ENCODE measurements around the gene ZSCAN2.
A peak's percentile ranks its signal among the peaks of the same experiment; 100 is the strongest.

Gene ZSCAN2

DNA sequence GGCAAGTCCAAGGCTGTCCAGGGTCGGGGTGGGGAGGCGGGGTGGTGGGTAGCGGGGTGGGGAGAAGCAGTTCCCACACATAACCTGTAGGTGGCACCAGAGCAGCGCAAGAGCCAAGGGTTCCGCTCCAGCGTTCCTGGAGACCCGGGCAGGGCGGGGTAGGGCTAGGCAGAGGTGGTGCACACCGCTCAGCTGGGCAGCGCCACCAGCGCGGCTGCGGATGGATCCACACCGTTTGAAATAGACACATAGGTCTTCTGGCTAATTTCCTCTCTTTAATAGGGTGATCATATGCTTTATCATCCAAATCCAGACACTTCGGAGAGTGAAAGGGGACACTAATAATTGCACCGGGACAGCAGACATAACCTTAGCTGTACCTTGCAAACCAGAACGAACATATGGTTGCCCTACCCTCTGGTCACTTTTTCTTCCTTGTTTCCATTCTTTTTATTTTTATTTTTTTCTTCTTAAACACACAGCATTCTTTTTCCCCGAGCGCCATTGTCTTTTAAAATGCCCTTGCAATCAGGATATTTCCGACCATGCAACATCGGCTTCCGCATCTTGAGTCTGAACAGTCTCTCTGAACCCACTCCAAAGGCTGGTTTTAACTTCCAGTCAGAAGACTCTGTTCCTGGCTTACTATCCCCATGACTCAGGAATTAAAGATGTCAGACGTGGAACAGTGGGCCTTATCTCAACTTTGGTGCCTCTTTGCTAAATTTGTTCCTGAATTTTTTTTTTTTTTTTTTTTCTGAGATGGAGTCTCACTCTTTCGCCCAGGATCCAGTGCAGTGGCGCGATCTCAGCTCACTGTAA, 12.5 kb upstream of the ZSCAN2 start:
- Histone ChIP-seq H3K4me1 (ENCODE audit: control insufficient read depth in 1 of 2, insufficient read depth in 1 of 2, low read depth in 1 of 2, low read length in 1 of 2) (peaks cover 6 to 9% of the 10 kb centered on the region in 2 experiments), H3K4me3 (ENCODE audit: low read depth in 1 of 2, low read length in 1 of 2) (peak overlapping the region; percentile 56 to 59), H3K27ac (no peak overlapping the region), H3K9me3 (no peaks in the 10 kb centered on the region), H3K36me3 (no peaks in the 10 kb centered on the region), H3K27me3 (no peaks in the 10 kb centered on the region)
- peak; percentile 97 for TF ChIP-seq CTCF (IDR thresholded peaks at IDR 0.05)

DNA sequence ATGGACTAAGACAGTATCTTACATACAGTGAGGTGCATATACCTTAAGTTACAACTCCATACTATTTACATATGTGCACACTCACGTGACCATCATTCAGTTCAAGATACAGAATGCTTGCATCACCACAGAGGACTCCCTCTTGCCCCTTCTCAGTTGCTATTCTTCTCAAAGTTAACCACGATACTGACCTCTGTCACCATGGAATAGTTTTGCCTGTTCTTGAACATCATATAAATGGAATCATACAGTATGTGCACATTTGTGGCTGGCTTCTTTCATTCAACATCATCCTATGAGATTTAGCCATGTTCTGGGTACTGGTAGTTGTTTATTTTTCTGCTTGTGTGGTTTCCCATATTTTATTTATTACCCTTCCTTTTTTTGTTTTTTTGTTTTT, 10.4 kb upstream of the ZSCAN2 start:
- Histone ChIP-seq H3K27ac (no peak overlapping the region), H3K9me3 (no peaks in the 10 kb centered on the region), H3K4me3 (ENCODE audit: low read depth in 1 of 2, low read length in 1 of 2) (no peak overlapping the region), H3K36me3 (no peaks in the 10 kb centered on the region), H3K27me3 (no peaks in the 10 kb centered on the region), H3K4me1 (ENCODE audit: control insufficient read depth in 1 of 2, insufficient read depth in 1 of 2, low read depth in 1 of 2, low read length in 1 of 2) (peaks cover 18 to 19% of the 10 kb centered on the region in 2 experiments)
- no peak for TF ChIP-seq CTCF (IDR thresholded peaks at IDR 0.05)

GRCh38 chr15:84591815-84592214, 9.0 kb upstream of the ZSCAN2 start:
- H3K4me3 ChIP-seq (ENCODE audit: low read depth in 1 of 2, low read length in 1 of 2), result no peak overlapping the region
- H3K9me3 ChIP-seq, result no peaks in the 10 kb centered on the region
- H3K36me3 ChIP-seq, result no peaks in the 10 kb centered on the region
- TF ChIP-seq CTCF (IDR thresholded peaks at IDR 0.05), result no peak
- H3K27me3 ChIP-seq, result no peaks in the 10 kb centered on the region
- H3K4me1 ChIP-seq (ENCODE audit: control insufficient read depth in 1 of 2, insufficient read depth in 1 of 2, low read depth in 1 of 2, low read length in 1 of 2), result peaks cover 28 to 30% of the 10 kb centered on the region in 2 experiments
- no peak overlapping the region for H3K27ac ChIP-seq

DNA sequence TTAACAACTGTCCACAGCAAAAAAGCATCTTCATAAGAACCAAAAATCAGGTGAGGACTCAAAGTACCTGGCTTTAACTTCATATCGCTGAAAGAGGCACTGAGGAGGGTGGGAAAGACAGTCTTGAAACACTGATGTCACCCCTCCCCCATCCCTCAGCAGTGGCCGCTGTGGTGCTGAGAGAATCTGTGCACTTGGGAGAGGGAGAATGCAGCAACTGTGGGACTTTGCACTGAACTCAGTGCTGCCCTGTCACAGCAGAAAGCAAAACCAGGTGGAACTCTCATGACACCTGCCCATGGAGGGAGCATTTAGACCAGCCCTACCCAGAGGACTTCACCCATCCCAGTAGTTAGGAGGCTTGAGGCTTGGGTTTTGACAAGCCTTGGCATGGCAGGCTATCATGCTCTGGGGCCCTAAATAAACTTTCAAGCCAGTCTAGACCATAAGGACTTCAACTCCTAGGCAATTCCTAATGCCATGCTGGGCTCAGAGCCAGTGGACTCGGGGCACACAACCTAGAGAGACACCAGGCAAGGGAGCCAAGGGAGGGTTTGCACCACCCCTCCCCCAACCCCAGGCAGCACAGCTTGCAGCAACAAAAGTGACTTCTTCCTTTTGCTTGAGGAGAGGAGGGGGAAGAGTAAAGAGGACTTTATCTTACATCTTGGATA, 6.1 kb upstream of the ZSCAN2 start:
- Histone ChIP-seq H3K27me3 (no peaks in the 10 kb centered on the region), H3K4me1 (ENCODE audit: control insufficient read depth in 1 of 2, insufficient read depth in 1 of 2, low read depth in 1 of 2, low read length in 1 of 2) (peaks cover 48 to 50% of the 10 kb centered on the region in 2 experiments), H3K4me3 (ENCODE audit: low read depth in 1 of 2, low read length in 1 of 2) (peak overlapping the region in 1 of 2 experiments; percentile 25), H3K27ac (peak overlapping the region; percentile 81), H3K36me3 (no peaks in the 10 kb centered on the region), H3K9me3 (no peaks in the 10 kb centered on the region)
- TF ChIP-seq CTCF (IDR thresholded peaks at IDR 0.05), result no peak

- peaks cover 56 to 58% of the 10 kb centered on the region in 2 experiments for H3K4me1 ChIP-seq (ENCODE audit: control insufficient read depth in 1 of 2, insufficient read depth in 1 of 2, low read depth in 1 of 2, low read length in 1 of 2)
- no peaks in the 10 kb centered on the region for H3K36me3 ChIP-seq
- peak overlapping the region in 1 of 2 experiments; percentile 25 for H3K4me3 ChIP-seq (ENCODE audit: low read depth in 1 of 2, low read length in 1 of 2)
- H3K27ac ChIP-seq, result peak overlapping the region; percentile 81
- H3K9me3 ChIP-seq, result no peaks in the 10 kb centered on the region
- H3K27me3 ChIP-seq, result no peaks in the 10 kb centered on the region
- no peak for TF ChIP-seq CTCF (IDR thresholded peaks at IDR 0.05)
Observed at GRCh38 chr15:84595660-84596059, 5.1 kb upstream of the ZSCAN2 start.

Data from neutrophil (primary cell).